HK-2 (cell line): ENCODE results near the gene AKNA.

Experiments
- DNase-seq: peaks from one replicate; pipeline ENCODE4 v3.0.0-alpha.2; 2018; ENCODE audit not compliant: unreplicated experiment

AKNA gene

DNA sequence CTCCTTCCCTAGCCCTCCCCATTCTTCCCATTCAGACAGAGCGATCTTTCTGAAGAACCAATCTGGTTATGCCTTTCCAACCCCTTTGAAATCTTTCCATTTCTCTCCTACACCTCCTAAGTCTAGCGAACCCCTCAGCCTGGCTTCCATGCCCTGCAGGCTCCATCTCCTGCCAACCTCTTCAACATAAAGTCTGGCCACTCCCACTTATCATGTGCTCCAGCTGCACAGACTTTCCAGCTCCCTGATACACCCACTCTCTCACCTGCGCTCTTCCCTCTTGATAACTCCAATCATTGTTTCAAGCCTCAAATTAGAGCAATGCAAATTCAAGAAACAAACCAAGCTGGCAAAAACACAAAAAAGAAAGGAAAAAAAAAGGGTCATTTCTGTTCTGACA, 68.6 kb downstream of the AKNA start:
- DNase-seq: no peak

DNA sequence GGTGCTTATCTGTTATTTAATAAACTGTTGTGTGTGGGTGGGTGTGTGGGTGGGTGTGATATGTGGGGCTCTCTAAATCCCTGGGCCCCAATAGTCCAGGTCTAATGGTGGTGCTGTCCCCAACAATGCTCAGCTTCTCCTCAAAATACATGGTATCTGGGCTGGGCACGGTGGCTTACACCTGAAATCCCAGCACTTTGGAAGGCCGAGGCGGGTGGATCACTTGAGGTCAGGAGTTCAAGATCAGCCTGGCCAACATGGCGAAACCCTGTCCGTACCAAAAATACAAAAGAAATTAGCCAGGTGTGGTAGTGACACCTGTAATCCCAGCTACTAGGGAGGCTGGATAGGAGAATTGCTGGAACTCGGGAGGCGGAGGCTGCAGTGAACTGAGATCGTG, 69.4 kb downstream of the AKNA start:
- DNase-seq: no peak

DNA sequence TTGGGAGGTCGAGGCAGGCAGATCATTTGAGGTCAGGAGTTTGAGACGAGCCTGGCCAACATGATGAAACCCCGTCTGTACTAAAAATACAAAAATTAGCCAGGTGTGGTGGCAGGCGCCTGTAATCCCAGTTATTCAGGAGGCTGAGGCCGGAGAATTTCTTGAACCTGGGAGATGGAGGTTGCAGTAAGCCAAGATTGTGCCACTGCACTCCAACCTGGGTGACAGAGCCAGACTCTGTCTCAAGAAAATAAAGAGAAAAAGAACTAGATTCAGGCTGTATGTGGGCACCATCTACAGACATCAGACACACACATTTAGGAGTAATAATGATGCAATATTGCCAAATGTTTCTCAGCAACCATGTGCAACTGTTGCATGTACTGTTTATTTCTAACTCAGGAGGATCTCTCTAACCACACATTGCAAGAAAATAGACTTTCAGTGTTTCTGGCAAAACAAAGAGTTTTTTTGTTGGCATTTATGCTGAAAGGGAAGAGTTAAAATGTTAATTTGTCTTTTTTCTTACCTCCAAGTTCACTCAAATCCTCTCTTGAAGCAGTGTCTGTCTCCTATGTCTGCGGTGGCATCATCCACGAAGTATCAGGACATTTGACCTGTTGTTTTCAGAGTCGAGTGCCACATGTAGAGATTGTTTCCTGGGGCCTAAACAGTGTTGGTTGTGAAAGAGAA, 70.0 kb downstream of the AKNA start:
- no peak for DNase-seq

DNA sequence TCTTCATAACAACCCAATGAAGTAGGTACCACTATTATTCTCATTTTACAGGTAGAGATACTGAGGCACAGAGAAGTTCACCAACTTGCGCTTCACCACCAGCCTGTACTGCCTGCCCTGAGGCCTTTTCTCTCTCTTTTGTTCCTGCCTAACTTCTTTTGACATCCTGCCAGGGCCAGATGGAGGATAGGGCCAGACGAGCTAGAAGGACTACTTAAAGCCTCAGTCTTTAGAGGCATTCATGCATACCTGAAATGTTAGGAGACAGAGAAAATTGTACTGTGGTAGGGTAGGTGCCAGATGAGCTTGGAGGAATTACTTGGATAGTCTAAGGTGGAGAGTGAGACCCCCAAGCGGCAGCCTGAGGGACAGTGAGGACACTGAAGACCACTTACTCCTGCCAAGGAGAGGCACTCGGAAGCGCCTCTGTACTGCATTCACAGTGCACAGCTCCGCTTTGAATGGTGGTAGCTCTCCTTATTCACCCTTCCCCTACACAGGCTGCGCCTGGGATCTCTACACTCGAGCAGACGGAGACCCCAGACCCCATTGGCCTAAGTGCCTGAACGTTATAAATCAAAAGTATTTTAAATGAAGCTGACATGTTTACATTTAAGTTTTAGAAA, 71.1 kb downstream of the AKNA start:
- DNase-seq: no peak

DNA sequence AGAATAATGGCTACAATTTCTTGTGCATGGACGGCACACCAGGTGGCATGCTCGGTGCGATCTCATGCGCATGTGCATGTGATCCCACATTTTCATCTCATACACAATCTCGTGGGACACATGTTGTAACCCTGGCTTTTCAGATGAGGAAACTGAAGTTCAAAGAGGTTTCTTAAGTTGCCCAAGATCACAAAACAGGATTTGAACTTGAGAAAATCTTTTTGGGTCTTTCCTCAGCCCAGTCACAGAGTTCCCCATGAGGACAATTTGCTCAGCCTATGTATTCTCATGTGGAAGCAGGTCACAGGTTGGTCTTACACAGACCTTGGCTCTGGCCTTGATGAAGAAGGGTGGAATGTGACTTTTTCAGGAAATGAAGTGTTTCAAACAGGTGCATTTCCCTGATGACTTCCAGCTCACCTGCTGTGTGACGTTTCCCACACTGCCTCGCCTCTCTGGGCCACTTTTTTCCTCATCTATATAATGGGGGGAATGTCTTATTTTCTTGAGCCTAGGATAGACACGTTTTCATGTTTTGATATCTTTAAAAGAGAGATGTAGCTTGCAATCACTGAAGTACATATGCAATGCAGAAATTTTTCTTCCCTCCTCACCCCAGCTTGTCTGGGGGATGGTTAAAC, 71.9 kb downstream of the AKNA start:
- no peak for DNase-seq

DNA sequence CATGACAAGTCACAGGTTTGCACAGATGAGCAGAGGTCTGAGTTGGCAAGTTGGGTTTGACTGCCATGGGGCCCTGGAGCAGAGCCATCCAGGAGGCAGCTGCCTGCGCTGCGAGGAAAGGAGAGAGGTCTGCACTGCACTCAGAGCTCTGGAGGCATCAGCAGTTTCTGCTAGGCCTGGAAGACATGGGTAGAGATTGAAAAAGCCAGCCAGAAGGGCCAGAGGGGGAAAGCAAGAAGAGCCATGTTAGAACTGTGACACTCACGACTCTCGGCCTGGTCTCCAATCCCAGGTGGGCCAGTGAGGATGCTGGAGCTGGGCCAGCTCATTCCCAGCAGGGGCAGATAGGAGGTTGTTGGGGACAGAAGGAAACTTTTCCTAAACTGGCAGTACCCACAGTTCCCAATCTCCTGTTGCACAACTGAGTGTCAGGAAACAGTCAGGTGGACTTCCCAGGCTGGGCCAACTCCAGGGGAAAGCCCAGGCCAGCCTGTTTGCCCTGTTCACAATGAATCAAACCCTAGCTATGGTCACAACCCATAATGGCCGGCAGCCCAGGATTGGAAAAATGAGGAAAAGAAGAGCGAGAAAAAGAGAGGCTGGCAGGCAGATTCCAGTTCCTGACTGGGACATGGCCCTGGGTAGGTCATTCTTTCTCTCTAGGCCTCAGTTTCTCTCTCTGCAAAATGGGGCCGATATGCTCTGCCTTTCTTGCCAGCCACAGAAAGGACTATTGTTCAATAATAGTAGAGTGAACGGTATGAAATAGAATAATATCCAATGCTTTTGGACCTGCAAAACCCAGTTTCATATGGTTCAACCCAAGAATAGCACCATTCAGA, 72.7 kb downstream of the AKNA start:
- DNase-seq: no peak

DNA sequence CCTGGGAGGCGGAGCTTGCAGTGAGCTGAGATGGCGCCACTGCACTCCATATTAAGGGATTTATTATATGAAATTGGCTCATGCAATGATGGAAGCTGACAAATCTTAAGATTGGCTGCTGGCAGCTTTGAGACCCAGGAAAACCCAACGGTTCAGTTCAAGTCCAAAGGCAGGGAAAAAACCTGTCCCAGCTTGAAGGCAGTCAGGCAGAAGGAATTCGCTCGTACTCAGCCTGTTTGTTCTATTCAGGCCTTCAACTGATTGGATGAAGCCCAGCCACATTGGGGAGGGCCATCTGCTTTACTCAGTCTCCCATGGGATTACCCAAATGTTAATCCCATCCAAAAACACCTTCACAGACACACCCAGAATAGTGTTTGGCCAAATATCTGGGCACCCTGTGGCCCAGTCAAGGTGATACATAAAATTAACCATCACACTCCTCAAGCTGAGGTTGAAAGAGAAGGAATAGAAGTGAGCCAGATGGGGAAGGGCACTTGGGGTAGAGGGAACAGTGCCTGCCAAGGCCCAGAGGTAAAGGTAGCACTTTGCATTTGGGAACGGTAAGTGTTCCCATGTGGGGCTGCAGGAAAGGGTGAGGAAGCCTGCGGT, 73.4 kb downstream of the AKNA start:
- DNase-seq: no peak

DNA sequence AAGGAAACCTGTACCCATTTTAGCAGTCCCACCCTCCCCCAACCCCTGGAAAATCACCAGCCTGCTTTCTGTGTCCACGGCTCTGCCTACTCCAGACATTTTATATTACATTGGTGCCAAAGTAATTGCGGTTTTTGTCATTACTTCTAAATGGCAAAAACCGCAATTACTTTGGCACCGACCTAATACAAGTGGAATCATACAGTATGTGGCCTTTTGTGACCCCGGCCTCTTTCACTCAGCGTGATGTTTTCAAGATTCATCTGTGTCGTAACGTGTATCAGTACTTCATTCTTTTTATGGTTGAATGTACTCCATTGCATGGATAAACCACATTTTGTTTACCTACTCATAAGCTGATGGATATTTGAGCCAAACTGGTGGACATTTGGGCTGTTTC, 74.6 kb downstream of the AKNA start:
- DNase-seq: no peak

DNA sequence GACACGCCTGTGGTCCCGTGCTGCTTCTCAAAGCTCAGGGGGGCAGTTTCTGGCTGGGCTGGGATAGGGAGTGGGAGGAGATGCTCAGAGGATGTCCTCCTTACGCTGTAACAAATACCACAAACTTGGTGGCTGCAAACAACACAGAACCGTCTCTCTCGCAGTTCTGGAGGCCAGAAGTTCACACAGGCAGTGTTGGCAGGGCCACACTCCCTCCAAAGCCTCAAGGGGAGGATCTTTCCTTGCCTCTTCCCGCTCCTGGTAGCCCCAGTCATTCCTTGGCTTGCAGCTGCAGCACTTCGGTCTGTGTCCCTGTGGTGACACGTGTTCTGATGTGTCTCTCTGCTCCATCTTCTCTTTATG, 75.3 kb downstream of the AKNA start:
- no peak for DNase-seq

DNA sequence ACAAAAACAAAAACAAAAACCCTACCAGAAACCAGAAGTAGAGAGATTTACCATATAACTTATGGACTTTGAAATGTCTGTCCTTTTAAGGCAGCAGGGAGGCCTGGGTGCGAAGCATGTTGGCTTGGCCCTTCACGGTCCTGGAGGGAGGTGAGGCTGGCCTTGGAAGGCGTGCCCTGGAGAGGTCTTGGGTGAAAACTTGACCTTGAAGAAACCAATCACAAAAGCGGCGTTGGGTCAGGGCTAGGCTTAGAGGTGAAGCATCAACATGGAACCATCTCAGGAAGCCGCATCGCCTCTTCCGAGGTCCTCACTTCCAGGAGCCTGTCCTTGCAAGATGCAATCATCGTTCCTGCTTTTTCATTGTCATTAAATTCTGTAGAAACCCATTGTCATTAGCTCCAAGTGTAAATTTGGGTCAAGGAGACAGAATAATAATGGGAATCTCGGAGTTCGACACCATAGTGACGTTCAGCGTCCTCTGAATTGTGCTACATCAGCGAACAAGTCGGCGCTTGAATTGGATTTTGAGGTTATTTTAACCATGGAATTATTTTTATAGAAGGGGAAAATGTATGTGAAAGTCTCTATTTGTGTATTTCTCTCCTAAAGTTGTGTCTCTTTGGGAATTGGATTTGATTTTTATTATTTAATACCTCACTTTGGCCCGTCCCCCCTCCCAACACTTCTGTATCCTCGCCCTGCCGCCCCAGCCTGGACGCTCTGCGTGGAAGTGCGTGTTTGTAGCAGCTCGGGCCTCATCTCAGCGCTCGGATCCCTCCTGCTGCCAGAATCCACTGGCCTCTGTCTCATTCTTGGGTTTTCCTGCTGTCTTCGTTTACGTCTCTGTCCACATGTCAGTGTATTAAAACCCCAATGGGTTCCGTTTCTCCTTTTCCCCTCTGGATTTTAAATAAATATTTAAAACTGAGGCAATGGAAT, 75.9 kb downstream of the AKNA start:
- DNase-seq: no peak

DNA sequence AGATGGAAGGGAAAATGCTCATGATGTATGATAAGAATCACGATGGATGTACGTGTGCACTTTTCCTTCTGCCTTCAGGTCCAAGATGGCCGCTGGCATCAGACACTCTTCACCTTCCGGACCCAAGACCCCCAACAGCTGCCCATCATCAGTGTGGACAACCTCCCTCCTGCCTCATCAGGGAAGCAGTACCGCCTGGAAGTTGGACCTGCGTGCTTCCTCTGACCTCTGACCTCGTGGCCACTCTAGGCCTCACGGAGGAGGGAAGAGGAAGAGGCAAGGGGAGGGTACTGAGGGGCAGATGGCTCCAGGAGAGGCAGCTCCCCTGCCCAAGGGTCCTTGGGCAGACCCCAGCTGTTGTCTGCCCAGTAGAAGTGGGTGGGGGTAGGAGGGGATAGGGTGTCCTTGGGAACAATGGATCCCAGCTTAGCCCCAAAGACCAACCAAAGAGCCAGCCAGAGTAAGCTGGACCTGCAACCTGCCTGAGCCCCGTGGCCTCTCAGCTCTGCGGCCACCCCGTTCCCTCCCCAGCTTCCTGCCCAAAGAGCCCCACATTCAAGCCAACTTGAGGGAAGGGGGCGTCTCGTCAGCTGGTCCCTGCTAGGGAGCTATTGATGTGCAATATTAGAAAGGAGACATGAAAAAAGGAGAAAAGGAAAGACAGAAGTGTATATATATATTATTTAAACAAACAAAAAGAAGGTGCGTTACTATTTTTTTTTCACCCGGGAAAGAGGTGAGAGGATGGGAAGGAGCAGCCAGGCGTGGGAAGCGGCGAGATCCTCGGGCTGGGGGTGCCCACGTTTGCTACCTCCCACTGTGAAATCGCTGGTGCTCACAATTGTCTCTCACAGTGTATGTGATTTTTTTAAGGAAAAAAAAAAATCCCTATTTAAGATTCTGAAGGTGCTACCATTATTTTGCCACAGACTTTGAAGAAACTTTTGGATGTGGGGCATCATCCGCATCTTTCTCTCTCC, 77.0 kb downstream of the AKNA start:
- no peak for DNase-seq

DNA sequence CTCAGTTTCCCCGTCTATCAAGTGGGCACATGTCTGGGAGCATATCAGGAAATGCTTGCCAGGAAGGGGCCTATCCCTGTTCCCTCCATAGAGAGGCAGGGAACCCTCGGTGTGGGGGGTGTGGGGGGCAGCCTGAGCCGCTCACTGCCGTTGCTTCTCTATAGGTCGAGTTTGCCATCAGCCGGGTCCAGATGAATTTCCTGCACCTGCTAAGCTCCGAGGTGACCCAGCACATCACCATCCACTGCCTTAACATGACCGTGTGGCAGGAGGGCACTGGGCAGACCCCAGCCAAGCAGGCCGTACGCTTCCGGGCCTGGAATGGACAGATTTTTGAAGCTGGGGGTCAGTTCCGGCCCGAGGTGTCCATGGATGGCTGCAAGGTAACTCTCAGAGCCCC, 78.7 kb downstream of the AKNA start:
- DNase-seq: no peak

DNA sequence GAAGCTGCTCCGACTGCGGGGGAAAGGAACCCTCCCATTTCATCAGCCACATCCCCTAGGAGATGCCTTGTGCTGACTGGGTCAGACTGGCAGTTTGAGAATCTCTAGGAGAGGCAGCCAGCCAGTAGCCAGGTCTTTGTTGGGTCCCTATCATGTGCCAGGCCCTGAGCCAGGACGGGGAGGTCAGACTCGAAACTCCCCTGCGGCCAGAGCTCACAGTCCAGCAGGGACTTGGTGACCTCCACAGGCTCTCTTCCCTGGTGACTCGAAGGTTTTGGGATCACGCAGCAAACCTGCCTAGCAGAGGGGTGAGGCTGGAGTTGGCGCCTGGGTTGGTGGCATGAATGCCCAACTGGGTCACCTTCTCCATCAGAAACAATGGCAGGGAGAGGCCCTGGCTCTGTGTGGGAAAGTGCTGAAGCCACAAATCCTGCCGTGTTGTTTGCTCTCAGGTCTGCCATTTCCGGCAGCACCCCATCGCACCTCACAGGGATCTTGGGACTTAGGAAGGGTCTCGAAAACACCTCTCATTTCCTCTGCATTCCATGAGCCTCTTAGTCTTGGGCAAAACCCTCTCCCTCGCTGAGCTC, 79.3 kb downstream of the AKNA start:
- no peak for DNase-seq

DNA sequence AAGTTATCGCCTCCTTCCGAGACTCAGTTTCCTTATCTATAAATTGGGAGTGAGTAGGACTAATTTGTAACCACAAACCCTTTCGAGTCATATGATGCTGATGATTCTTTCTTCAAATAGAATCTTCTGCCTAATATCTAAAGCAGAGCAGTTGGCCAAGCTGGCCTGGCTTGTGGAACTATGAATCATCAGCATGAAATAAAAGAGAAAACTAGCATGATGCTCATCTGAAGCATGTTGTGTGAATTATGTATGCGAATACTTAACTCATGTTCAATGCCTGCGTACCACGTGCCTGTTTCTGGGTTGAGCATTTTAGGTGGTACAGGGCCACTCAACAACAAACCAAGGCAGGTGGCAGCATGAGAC, 79.9 kb downstream of the AKNA start:
- DNase-seq: no peak

DNA sequence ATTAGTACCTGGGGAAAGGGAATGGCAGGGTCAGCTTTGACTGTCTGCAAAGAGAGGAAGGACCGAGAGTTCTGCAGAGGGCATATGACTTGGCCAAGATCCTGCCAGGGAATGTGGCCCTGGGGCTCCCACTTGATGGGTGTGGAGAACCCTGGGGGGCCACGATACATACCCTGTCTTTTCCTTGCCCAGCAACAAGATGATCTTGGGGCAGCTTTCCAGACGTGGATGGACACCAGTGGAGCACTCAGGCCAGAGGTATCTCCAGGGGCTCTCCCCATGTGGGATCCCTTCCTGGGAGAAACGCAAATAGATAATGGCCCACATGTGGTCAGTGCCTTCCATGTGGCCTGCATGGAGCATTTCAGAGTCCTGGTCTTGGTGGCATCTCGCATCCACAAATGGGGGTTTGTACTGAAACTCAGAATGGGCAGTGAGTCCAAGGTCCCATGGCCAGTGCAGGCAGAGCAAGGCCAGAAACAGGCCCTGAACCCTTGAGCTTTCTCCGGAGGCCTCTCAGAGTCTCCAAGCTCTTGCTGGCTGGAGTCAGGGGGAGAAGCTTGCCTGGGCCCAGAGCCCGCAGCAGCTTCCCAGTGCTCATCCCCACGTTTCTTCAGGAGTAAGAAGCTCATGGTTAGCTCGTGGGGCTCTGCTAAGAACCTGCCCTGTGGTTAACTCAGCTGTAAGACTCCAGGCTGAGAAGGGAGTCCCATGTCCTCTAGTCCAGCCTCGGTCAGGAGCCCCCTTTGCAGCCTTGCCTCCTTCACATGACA, 83.2 kb downstream of the AKNA start:
- no peak for DNase-seq

DNA sequence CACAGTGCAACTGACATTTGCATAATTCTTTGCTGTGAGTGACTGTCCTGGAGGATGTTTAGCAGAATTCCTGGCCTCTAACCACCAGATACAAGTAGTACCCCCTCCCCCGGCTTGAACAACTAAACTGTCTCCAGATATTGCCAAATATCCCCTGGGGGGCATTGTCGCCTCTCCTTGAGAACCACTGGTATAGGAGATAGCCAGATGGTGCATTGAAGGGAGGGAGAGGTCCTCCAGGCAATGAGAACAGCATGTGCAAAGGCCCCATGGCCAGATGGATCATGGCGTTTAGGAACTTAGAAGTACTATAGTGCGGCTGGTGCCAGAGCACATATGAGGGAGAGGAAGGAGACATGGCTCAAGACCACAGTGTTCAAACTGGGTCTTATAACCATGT, 83.8 kb downstream of the AKNA start:
- DNase-seq: no peak

DNA sequence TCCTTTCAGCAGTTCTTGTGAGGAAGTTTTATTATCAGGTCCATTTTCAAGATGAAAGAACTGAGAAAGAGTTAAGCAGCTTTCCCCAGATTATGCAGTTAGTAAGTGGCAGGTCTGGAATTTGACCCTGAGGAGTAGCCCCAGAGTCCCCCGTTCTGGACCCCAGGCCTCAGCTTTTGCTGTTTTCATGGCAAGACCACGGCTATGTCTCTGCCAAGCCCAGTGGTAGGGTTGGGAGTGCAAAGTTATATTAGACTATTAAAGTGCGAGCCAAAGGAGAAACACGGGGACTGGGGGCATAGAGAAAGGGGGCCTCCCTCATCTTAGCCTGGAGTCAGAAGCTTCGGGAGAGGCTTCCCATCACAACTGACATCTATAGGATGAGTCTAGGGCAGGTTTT, 84.2 kb downstream of the AKNA start:
- DNase-seq: no peak

DNA sequence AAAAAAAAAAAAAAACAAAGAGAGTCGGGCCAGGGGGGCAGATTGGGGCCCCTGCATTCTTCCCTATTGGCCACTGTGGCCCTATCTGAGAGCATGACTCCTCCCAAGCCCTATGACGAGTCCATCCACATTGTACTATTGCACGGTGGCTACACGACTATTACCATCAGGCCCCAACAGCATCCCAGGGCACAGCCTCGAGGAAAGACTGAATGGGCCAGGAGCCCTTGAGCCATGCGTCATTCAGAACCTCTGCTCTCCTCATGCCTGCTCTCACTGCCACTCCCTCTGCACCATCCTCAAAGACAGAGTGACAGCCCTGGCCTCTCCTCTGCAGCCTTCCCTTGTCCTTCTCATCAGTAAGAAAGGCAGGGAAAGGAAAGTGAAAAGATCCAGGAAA, 85.1 kb downstream of the AKNA start:
- no peak for DNase-seq
